Thyroid gland (tissue), 4 donors: Measurements from ENCODE around the gene CAMTA1.

ENCODE experiments used
- CTCF ChIP-seq, 6 experiments: fragments of 200-600 bp in 3 of 6; fragments of 450-650 bp in 3 of 6; sonication (generic) in 3 of 6; IDR thresholded peaks; one replicate each; pipeline ENCODE4 v1.5.1; 2016 to 2019; ENCODE audit warnings: antibody characterized with exemption in 6 of 6, mild to moderate bottlenecking in 2 of 6, inconsistent platforms in 1 of 6, moderate library complexity in 1 of 6
- POLR2A ChIP-seq, 2 donors: fragments of 450-650 bp; IDR thresholded peaks; one replicate each; pipeline ENCODE4 v1.6.1; 2017; ENCODE audit warnings: antibody characterized with exemption in 2 of 2, mild to moderate bottlenecking in 2 of 2, moderate library complexity in 1 of 2

GRCh38 chr1:7636795-7637526, 851.7 kb downstream of the CAMTA1 start:
- no peak for TF ChIP-seq POLR2A (IDR thresholded peaks at IDR 0.05)
- TF ChIP-seq CTCF (IDR thresholded peaks at IDR 0.05): no peak
